K562 (cell line): ENCODE results near the gene BSN. TPM values are rescaled to one million over a fixed set of nuclear protein-coding genes. Genes with fewer than 3 reads are reported as not detected.
"Not testable (repeated sequence)": the region's sequence is repeated elsewhere in the genome, so short reads cannot be mapped to it uniquely, and the experiment has no call there.

Source experiments
- ATAC-seq: fragments of 200-7000 bp; cut with Tn5 transposase; 3 replicates; pipeline ENCODE4 v1.9.1; 2020; ENCODE audit warnings: moderate library complexity
- BruUV-seq: library from RNA; stranded (reverse); fragments of 400-500 nt; replicated peaks from 2 replicates; lab custom pipeline; 2021; lab: Mats Ljungman, UMichigan
- CTCF ChIA-PET: fragments of 300-600 bp; formaldehyde crosslinking; extraction: SDS; loops from one replicate; lab custom pipeline; 2021; ENCODE audit warnings: low intra/inter-chr PET ratio; lab: Yijun Ruan, JAX
- POLR2A ChIA-PET: fragments of 300-600, 350-650 bp; sonication (Branson Sonifier 250); formaldehyde crosslinking; extraction: SDS; loops from one replicate; lab custom pipeline; 2021; ENCODE audit warnings: antibody characterized with exemption, inconsistent platforms; lab: Yijun Ruan, JAX
- DNase-seq, 4 experiments: peaks; one replicate each; pipeline versions ENCODE4 v3.0.0 to v3.0.0-alpha.2; 2011 to 2018; ENCODE audit warnings: low spot score in 3 of 4, mixed read lengths in 3 of 4; ENCODE audit errors: extremely low read depth in 1 of 4
- FAIRE-seq: peaks from 2 replicates; lab custom pipeline; 2011; peaks lifted over from hg19 to GRCh38; lab: Jason Lieb, UNC
- H2AFZ ChIP-seq: 2 replicates; pipeline ENCODE4 v1.6.0; 2011; ENCODE audit warnings: low read depth, low read length, control low read depth, inconsistent platforms
- H3K27ac ChIP-seq: fragments of 200-600 bp; 3 replicates; pipeline ENCODE4 v1.8.0; 2011; ENCODE audit warnings: low read depth, mild to moderate bottlenecking, control low read depth, inconsistent platforms, low read length, moderate library complexity, mixed read lengths; ENCODE audit errors: extremely low read depth
- H3K27me3 ChIP-seq, 2 experiments: fragments of 300-600 bp in 1 of 2; 2 replicates in 1 of 2; 3 replicates in 1 of 2; pipeline versions ENCODE4 v1.6.0 to v1.8.0; 2011; ENCODE audit warnings: inconsistent platforms in 2 of 2, low read length in 2 of 2, mild to moderate bottlenecking in 1 of 2, mixed read lengths in 1 of 2, moderate library complexity in 1 of 2; ENCODE audit not compliant: control insufficient read depth in 2 of 2, insufficient read depth in 2 of 2
- H3K36me3 ChIP-seq: fragments of 300-600 bp; 3 replicates; pipeline ENCODE4 v1.8.0; 2011; ENCODE audit warnings: mild to moderate bottlenecking, low read length, inconsistent platforms; ENCODE audit not compliant: control insufficient read depth, insufficient read depth
- H3K4me1 ChIP-seq, 2 experiments: fragments of 200-600 bp in 1 of 2; replicated peaks in 1 of 2; 2 replicates in 1 of 2; 3 replicates in 1 of 2; pipeline versions ENCODE4 v1.5.1 to v1.8.0; 2011; ENCODE audit warnings: inconsistent platforms in 2 of 2, low read length in 2 of 2, mild to moderate bottlenecking in 1 of 2, mixed read lengths in 1 of 2, moderate library complexity in 1 of 2; ENCODE audit not compliant: control insufficient read depth in 2 of 2, insufficient read depth in 2 of 2
- H3K4me2 ChIP-seq: 2 replicates; pipeline ENCODE4 v1.6.1; 2011; ENCODE audit warnings: low read length, control low read depth, inconsistent platforms, mixed read lengths; ENCODE audit not compliant: insufficient read depth
- H3K4me3 ChIP-seq: fragments of 200-600 bp; sonication (generic), shearing (Covaris generic); 2 replicates; pipeline ENCODE4 v1.5.1; 2016; ENCODE audit warnings: control low read depth, inconsistent platforms
- H3K79me2 ChIP-seq: fragments of 200-600 bp; 3 replicates; pipeline ENCODE4 v1.8.0; 2011; ENCODE audit warnings: low read length, inconsistent platforms; ENCODE audit not compliant: control insufficient read depth, insufficient read depth
- H3K9ac ChIP-seq, 2 experiments: 2 replicates each; pipeline versions ENCODE4 v1.6.0 to v1.6.1; 2011; ENCODE audit warnings: low read depth in 2 of 2, low read length in 2 of 2, control low read depth in 1 of 2, inconsistent platforms in 1 of 2, mild to moderate bottlenecking in 1 of 2, mixed read lengths in 1 of 2; ENCODE audit not compliant: insufficient read depth in 1 of 2
- H3K9me1 ChIP-seq: one replicate; pipeline ENCODE4 v1.6.0; 2011; ENCODE audit warnings: inconsistent platforms, mild to moderate bottlenecking, low read length, moderate library complexity; ENCODE audit not compliant: control insufficient read depth, insufficient read depth
- H3K9me3 ChIP-seq: replicated peaks from 2 replicates; pipeline ENCODE4 v1.5.1; 2011; ENCODE audit warnings: low read depth, low read length, inconsistent platforms; ENCODE audit not compliant: control insufficient read depth, insufficient read depth
- H4K20me1 ChIP-seq: replicated peaks from 2 replicates; pipeline ENCODE4 v1.6.1; 2011; ENCODE audit warnings: low read length, inconsistent platforms, mixed read lengths; ENCODE audit not compliant: control insufficient read depth, insufficient read depth
- FOSL1 ChIP-seq: fragments of 200-800 bp; sonication (Bioruptor generic); conservative IDR thresholded peaks from 2 replicates; pipeline ENCODE4 v1.6.1; 2016; ENCODE audit warnings: missing genetic modification characterization, missing compliant biosample characterization
- ZNF589 ChIP-seq: fragments of 200-800 bp; sonication (Bioruptor generic); IDR thresholded peaks from 2 replicates; pipeline ENCODE4 v1.6.1; 2016; ENCODE audit warnings: low read depth, missing genetic modification characterization, missing compliant biosample characterization
- WGBS: fragments of 100-300 bp; shearing (Covaris generic); methylation state at CpG from one replicate; pipeline ENCODE4 v1.1.6; 2016; ENCODE audit warnings: low coverage, mixed read lengths; ENCODE audit not compliant: insufficient coverage; ENCODE audit errors: missing lambda C conversion rate; 5-methylcytosine and 5-hydroxymethylcytosine counted together
- in situ Hi-C: fragments of 300-500 bp; cut with MboI; formaldehyde crosslinking; loops from 4 replicates; pipeline ENCODE4 v1.15.0; 2018; ENCODE audit warnings: inconsistent platforms, mixed read lengths
- intact Hi-C: fragments of 100-400 bp; cut with micrococcal nuclease; formaldehyde crosslinking; loops from 2 replicates; pipeline ENCODE4 v1.14.2; 2022
- polyA plus RNA-seq, 8 experiments: library from polyadenylated mRNA; depleted of rRNA in 4 of 8; stranded (reverse) in 5 of 8; unstranded in 3 of 8; fragments of >200 nt; fragmentation: Nextera tagmentation in 2 of 8; fragmentation: Illumina TruSeq in 1 of 8; extraction: Ambion mirVana in 2 of 8; extraction: Trizol in 1 of 8; gene quantifications; 2 replicates each; pipeline versions ENCODE4 v1.2.1 to v1.2.3, GENCODE V29; 2011 to 2014; ENCODE audit warnings: inconsistent platforms in 1 of 8, missing spikeins in 1 of 8
- total RNA-seq, 7 experiments: library from RNA; depleted of rRNA in 6 of 7; stranded (reverse); fragments of >200 nt in 6 of 7; fragmentation: Illumina TruSeq in 2 of 7; extraction: Trizol in 2 of 7; gene quantifications; 2 replicates each; pipeline versions ENCODE4 v1.2.1 to v1.2.3, GENCODE V29; 2011 to 2021; ENCODE audit warnings: low replicate concordance in 1 of 7
- TF ChIP-seq, protein P1 (sequence below): fragments of 200-800 bp; sonication (Bioruptor generic); IDR thresholded peaks from 2 replicates; pipeline ENCODE4 v1.6.1; 2017; ENCODE audit warnings: missing genetic modification characterization, missing compliant biosample characterization

BSN gene
- total and polyA plus RNA-seq, 9 of the 15 experiments (the other 6 are each of a cell fraction or from before 2014, with no cell fraction given): 0.03 to 1.5 (median 0.29) TPM

DNA sequence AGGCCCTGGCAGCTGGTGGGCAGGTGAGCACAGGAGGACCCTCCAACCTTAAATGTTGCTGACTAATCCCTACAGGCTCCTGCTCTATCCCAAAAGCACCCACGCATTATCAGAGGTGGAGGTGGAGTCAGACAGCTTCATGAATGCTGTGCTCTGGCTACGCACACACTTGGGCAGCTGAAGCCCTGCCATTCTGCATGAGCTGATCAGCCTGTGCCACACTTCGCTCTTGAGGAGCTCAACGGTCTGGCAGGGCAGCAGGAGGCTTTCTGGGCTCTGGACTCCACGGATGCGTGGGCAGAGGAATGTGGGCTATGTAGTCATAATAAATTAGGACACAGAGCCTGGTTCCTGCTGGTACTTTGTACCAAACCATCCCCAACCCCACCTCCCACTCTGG is 128.9 kb downstream of the BSN start (continued):
- TF ChIP-seq ZNF589: no peak
- no peak for TF ChIP-seq FOSL1 (tag)
- TF ChIP-seq, protein P1, sequence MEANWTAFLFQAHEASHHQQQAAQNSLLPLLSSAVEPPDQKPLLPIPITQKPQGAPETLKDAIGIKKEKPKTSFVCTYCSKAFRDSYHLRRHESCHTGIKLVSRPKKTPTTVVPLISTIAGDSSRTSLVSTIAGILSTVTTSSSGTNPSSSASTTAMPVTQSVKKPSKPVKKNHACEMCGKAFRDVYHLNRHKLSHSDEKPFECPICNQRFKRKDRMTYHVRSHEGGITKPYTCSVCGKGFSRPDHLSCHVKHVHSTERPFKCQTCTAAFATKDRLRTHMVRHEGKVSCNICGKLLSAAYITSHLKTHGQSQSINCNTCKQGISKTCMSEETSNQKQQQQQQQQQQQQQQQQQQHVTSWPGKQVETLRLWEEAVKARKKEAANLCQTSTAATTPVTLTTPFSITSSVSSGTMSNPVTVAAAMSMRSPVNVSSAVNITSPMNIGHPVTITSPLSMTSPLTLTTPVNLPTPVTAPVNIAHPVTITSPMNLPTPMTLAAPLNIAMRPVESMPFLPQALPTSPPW: no peak

DNA sequence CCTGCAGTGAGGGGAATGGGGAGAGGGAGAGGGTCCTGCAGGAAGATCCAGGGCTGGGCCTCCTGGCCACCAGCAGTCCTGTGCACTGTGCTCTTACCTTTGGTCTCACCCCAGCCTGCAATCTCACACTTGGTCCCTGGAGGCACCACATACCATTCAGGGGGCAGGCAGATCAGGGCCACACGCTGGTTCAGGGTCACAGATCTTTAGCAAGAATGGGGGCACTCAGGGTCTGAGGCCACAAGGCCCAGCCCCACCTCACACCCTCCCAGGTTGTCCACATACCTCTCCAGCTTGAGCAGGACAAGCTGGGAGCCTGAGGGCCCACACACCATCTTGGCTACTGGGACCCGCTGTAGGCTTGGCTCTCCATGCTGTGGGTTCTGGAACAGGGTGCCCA is 130.2 kb downstream of the BSN start:
- in situ Hi-C loops, H3K79me2 ChIP-seq, BruUV-seq, FAIRE-seq, H2AFZ ChIP-seq, POLR2A ChIA-PET, H3K4me3 ChIP-seq, H4K20me1 ChIP-seq, H3K9me3 ChIP-seq, intact Hi-C loops, H3K27ac ChIP-seq, H3K27me3 ChIP-seq, H3K4me2 ChIP-seq, CTCF ChIA-PET, H3K9me1 ChIP-seq, ATAC-seq, H3K9ac ChIP-seq, DNase-seq: not testable (repeated sequence)
- peaks cover 45% of the 10 kb centered on the region; the same call in 2 of the 3 replicates for H3K36me3 ChIP-seq
- peaks cover 6 to 23% of the 10 kb centered on the region in 2 experiments; a peak in 3 of 5 replicates for H3K4me1 ChIP-seq
- 100% methylated on average over 2 of the region's 2 CpGs for WGBS

DNA sequence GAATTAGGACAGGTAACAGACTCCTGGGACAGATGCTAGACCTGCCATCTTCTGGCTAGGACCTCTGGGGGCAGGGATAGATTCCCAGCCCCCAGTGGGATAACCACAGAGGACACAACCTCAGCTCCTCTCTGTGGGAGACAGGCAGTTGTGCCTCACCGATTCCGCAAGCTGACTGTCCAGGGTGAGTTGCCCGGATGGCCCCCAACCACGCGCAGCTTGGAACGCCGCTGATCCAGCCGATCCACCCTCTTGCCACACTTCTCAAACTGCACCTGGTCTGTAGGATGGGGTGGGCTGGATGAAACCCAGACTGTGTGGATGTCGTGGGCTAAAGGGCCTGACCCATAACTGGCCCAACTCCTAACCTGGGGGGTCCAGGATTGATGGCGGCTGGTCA is 130.8 kb downstream of the BSN start:
- H3K4me3 ChIP-seq, H3K4me2 ChIP-seq, FAIRE-seq, CTCF ChIA-PET, H3K27ac ChIP-seq, H4K20me1 ChIP-seq, ATAC-seq, H3K9me1 ChIP-seq, H3K9me3 ChIP-seq, H3K9ac ChIP-seq, H3K79me2 ChIP-seq, POLR2A ChIA-PET, H3K27me3 ChIP-seq, H2AFZ ChIP-seq, DNase-seq, in situ Hi-C loops, BruUV-seq, intact Hi-C loops: not testable (repeated sequence)
- WGBS: 89% methylated on average over 5 of the region's 10 CpGs
- peaks cover 38% of the 10 kb centered on the region; the same call in 2 of the 3 replicates for H3K36me3 ChIP-seq
- peaks cover 6 to 23% of the 10 kb centered on the region in 2 experiments; a peak in 3 of 5 replicates for H3K4me1 ChIP-seq
